Spinal cord (tissue), 10 donors: ENCODE measurements around the gene MTA1. TPM values are rescaled to one million over a fixed set of nuclear protein-coding genes. Genes with fewer than 3 reads are reported as not detected.

ENCODE experiments used
- DNase-seq, 6 donors: peaks; one replicate each; pipeline versions ENCODE4 v3.0.0 to v3.0.0-alpha.2; 2013 to 2015; ENCODE audit warnings: low spot score in 6 of 6, low read depth in 4 of 6
- H3K27ac ChIP-seq: one replicate; pipeline ENCODE4 v1.5.1; 2013; ENCODE audit warnings: low read depth, low read length, control low read depth
- H3K27me3 ChIP-seq: one replicate; pipeline ENCODE4 v1.6.1; 2013; ENCODE audit warnings: low read length; ENCODE audit not compliant: control insufficient read depth, insufficient read depth
- H3K36me3 ChIP-seq: one replicate; pipeline ENCODE4 v1.6.1; 2013; ENCODE audit warnings: low read length; ENCODE audit not compliant: control insufficient read depth, insufficient read depth
- H3K4me1 ChIP-seq: one replicate; pipeline ENCODE4 v1.6.1; 2013; ENCODE audit warnings: low read length; ENCODE audit not compliant: control insufficient read depth, insufficient read depth
- H3K4me3 ChIP-seq: one replicate; pipeline ENCODE4 v1.5.1; 2013; ENCODE audit warnings: low read depth, low read length, control low read depth
- H3K9me3 ChIP-seq: one replicate; pipeline ENCODE4 v1.6.1; 2013; ENCODE audit warnings: low read length; ENCODE audit not compliant: control insufficient read depth, insufficient read depth
- WGBS: methylation state at CpG from one replicate; pipeline ENCODE4 v1.1.5; 2013; ENCODE audit warnings: missing lambda C conversion rate; ENCODE audit not compliant: insufficient coverage; 5-methylcytosine and 5-hydroxymethylcytosine counted together
- polyA plus RNA-seq, 2 donors: library from polyadenylated mRNA; unstranded; fragments of 120-200 nt; gene quantifications; one replicate each; pipeline ENCODE4 v1.2.1, GENCODE V29; 2013; ENCODE audit not compliant: insufficient read length in 2 of 2
- total RNA-seq, 2 donors: library from RNA; depleted of rRNA in 1 of 2; stranded (reverse); fragments of 120-200 nt in 1 of 2; fragments of >200 nt in 1 of 2; gene quantifications; one replicate each; pipeline versions ENCODE4 v1.2.3 to v1.2.4, GENCODE V29; 2013 to 2014
- donor health status: healthy.

MTA1 gene
- total and polyA plus RNA-seq, 4 donors = 40.9 to 202 (median 126) TPM

DNA sequence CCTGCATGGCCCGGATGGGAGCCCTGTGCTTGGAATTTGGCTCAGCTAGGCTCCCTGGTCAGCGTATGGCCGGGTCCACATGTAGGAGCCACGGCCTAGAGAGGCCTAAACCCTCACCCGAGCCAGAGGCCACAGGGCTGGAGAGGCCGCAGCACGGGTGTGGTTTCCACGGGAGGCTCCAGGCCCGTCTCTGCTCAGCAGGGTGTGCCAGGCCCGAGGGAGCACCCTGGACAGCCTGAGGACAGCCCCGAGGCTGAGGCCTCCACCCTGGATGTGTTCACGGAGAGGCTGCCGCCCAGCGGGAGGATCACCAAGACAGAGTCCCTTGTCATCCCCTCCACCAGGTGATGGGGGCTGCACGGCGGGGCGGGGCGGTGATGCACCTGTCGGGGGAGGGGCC lies 38.9 kb upstream of the MTA1 start:
- H3K4me3 ChIP-seq = no peak overlapping the region
- no peak for DNase-seq
- H3K27me3 ChIP-seq = no peaks in the 10 kb centered on the region
- 95% methylated on average over 19 of the region's 19 CpGs for WGBS
- H3K9me3 ChIP-seq = no peaks in the 10 kb centered on the region
- peaks cover 99% of the 10 kb centered on the region for H3K36me3 ChIP-seq
- no peak overlapping the region for H3K27ac ChIP-seq
- no peaks in the 10 kb centered on the region for H3K4me1 ChIP-seq

DNA sequence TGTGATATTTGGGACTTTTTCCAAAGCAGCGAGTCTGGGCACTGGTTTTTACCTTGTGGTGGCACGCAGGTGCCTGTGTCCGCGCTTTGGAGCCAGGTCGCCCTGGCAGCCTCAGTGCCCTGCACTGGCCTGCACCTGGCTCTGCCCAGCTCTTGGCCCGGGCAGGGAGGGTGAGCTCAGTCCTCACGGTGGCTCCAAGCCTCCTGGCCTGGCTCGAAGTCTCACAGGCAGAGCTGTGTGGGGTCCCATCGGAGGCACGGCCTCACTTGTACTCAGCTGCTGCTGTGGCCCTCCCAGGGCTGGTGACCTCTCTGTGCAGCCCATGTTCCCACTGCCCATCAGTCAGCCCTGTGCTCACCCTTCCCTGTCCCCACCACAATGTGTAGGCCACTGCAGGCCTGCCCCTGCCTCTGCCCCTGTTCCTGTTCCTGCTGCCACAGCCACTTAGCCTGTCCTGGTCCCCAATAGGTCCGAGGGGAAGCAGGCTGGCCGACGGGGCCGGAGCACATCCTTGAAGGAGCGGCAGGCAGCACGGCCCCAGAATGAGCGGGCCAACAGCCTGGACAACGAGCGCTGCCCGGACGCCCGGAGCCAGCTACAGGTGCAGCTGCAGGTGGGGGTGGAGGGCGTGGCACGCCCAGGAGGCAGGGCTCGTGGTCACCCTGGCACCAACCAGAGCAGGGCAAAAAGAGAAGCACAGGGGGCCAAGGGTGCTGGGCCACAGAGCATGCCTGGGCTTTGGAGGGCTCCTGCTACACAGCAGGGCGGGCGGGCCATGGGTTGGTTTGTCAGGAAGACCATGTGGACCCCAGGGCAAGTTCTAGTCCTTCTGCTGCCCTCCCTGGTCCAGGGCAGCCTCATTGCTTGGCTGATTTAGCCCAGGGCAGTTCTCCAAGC lies 37.9 kb upstream of the MTA1 start:
- H3K27ac ChIP-seq = no peak overlapping the region
- WGBS = 94% methylated on average over 27 of the region's 27 CpGs
- H3K27me3 ChIP-seq = no peaks in the 10 kb centered on the region
- H3K9me3 ChIP-seq = no peaks in the 10 kb centered on the region
- DNase-seq = no peak
- peaks cover 99% of the 10 kb centered on the region for H3K36me3 ChIP-seq
- H3K4me1 ChIP-seq = no peaks in the 10 kb centered on the region
- no peak overlapping the region for H3K4me3 ChIP-seq

DNA sequence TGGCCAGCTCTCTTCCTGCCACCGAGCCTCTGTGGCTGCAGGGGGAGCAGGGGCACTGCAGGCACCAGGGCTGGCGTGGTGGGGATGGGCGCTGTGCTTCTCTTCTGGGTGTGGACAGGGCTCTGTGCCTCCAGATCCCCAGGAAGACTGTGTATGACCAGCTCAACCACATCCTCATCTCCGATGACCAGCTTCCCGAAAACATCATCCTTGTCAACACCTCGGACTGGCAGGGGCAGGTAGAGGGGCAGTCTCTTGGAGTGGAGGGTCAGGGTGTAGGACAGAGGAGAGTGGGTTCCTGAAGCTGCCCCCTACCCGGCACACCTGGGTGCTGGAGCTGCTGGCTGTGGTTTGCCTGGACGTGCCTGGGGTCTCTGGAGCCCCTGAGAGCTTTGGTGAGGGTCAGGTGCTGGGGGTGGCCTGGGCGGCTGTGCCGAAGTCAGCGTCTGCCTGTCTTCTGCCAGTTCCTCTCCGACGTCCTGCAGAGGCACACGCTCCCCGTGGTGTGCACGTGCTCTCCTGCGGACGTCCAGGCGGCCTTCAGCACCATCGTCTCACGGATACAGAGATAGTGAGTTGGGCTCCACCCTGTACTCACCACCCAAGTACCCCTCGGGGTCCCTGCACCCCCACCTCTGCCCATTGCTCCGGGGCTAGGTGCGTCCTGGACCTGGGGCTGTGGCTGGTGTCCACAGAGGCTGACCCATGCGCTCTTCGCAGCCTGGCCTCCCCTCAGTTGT lies 37.1 kb upstream of the MTA1 start:
- Histone ChIP-seq H3K27me3 (no peaks in the 10 kb centered on the region), H3K27ac (no peak overlapping the region), H3K4me1 (no peaks in the 10 kb centered on the region), H3K9me3 (no peaks in the 10 kb centered on the region), H3K4me3 (no peak overlapping the region), H3K36me3 (peaks cover 99% of the 10 kb centered on the region)
- no peak for DNase-seq
- 96% methylated on average over 20 of the region's 26 CpGs for WGBS

DNA sequence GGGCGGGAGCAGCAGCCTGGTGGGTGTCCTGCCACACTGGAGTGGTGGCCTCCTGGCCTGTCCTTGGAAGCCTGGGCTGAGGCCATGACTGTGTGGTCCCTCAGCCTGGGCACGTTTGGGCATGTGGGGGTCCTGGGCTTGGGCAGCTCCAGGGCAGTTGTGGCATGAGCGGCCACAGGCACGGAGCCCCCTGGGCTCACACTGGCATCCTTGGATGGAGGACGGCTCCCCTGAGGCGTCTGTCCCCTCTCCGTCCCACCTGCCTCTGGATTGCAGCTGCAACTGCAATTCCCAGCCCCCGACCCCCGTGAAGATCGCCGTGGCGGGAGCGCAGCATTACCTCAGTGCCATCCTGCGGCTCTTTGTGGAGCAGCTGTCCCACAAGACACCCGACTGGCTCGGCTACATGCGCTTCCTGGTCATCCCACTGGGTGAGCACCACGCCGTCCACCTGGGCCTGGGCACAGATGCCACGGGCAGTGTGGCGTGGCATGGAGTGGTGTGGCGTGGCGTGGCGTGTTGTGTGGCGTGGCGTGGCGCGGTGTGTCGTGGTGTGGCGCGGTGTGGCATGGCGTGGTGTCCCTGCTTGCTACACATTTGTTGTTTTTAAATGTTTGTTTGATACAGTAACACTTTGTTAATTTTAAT lies 36.4 kb upstream of the MTA1 start:
- Histone ChIP-seq H3K36me3 (peaks cover 99% of the 10 kb centered on the region), H3K27me3 (no peaks in the 10 kb centered on the region), H3K27ac (no peak overlapping the region), H3K4me3 (no peak overlapping the region), H3K9me3 (no peaks in the 10 kb centered on the region), H3K4me1 (no peaks in the 10 kb centered on the region)
- no peak for DNase-seq
- WGBS = 97% methylated on average over 27 of the region's 32 CpGs

DNA sequence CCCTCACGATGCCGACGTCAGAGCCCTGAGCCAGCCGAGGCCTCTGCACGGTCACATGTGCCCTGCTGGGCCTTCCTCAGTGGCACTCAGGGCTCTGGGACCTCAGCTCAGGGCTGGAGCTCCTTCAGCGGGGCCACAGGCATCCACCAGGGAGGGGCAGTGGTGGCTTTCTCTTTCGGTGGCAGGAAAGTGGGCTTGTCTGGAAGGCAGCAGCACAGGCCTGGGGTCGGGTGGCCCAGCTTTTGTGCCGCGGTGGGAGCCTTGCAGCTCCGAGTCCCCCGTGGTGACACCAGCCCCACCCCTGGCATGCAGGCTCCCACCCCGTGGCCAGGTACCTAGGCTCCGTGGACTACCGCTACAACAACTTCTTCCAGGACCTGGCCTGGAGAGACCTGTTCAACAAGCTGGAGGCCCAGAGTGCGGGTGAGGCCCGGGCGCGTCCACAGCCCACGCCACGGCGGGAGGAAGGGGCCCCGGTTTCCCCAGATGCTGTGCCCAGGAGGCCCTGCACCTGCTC lies 35.5 kb upstream of the MTA1 start:
- Histone ChIP-seq H3K27ac (no peak overlapping the region), H3K4me3 (no peak overlapping the region), H3K27me3 (no peaks in the 10 kb centered on the region), H3K9me3 (no peaks in the 10 kb centered on the region), H3K4me1 (no peaks in the 10 kb centered on the region), H3K36me3 (peaks cover 99% of the 10 kb centered on the region)
- no peak for DNase-seq
- WGBS = 96% methylated on average over 22 of the region's 23 CpGs

DNA sequence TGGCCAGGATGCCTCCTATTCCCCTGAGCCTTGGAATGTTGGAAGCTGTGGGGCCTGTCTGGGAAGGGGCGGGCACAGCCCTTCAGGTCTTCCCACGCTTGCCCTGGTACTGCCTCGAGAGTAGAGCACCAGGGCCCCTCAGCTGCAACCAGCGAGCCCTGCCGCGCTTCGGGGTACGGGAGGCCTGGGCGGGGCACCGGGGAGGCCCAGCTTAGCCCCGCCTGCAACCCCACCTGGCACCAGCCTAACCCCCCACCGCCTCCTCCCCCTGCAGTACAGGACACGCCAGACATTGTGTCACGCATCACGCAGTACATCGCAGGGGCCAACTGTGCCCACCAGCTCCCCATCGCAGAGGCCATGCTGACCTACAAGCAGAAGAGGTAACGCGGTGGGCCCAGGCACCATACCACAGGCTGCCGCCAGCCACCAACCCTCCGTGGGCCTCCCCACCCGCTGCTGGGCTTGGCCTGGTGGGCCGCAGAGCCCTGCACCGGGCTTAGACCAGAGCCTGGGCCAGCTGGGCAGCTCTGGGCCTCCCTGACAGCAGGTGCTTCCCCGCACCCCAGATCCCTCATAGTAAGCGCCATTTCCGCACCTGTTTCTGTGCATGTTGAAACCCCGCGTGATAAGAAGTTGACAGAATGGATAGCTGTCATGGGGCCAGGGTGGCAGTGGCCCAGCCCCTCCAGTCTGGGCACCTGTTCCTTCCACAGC lies 34.9 kb upstream of the MTA1 start:
- Histone ChIP-seq H3K4me1 (peaks cover 6% of the 10 kb centered on the region), H3K27ac (no peak overlapping the region), H3K4me3 (no peak overlapping the region), H3K9me3 (no peaks in the 10 kb centered on the region), H3K27me3 (no peaks in the 10 kb centered on the region), H3K36me3 (peaks cover 99% of the 10 kb centered on the region)
- no peak for DNase-seq
- WGBS = 99% methylated on average over 29 of the region's 29 CpGs

DNA sequence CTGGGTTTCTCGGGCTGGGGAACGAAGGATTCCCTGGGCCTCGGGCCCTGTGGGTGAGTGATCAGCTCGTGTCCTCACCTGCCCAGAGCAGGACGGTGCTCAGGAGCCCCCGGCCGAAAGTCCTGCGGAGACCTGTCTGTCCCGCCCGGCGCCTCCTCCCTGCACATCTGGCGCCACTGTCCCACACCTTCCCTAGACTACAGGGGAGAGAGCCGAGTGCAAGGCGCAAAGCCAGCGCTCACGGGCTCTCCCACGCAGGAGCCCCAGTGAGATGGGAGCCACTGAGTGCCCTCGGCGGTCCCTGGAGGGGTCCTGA lies 34.3 kb upstream of the MTA1 start:
- no peak for DNase-seq
- no peak overlapping the region for H3K27ac ChIP-seq
- peaks cover 9% of the 10 kb centered on the region for H3K4me1 ChIP-seq
- H3K9me3 ChIP-seq = no peaks in the 10 kb centered on the region
- WGBS = 96% methylated on average over 18 of the region's 19 CpGs
- H3K27me3 ChIP-seq = no peaks in the 10 kb centered on the region
- no peak overlapping the region for H3K4me3 ChIP-seq
- peaks cover 99% of the 10 kb centered on the region for H3K36me3 ChIP-seq

DNA sequence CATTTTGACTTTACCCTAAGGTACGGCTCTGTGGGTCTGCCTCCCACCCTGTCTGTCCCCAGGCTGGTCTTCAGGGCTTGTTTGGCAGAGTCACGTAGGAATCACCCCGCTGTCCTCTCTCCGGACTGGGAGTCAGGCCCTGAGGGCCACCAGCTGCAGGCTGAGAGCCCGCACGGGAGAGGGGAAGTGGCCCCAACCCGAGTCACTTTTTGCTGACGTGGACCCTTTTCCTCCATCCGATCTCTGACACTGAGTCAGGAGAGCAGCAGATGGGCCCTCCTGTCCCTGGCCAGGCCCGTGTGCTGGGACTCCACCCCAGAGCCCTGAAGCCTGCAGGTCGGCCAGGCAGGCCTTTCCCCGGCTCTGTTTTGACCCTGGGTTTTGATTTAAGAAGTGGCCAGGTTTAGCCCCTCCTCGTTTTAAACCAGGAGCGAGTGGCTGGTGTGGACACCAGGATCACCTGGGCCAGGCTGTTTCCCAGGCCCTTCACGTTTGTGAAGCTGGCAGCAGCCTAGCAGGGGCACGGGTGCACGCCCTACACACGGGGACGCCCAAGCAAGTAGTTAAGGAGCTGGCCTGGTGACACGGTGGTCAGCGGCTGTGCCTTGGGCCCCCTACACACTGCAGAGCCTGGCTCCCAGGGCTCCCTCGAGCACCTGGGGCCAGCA lies 33.8 kb upstream of the MTA1 start:
- Histone ChIP-seq H3K4me1 (peaks cover 13% of the 10 kb centered on the region), H3K36me3 (peaks cover 99% of the 10 kb centered on the region), H3K27ac (no peak overlapping the region), H3K9me3 (no peaks in the 10 kb centered on the region), H3K27me3 (no peaks in the 10 kb centered on the region), H3K4me3 (no peak overlapping the region)
- no peak for DNase-seq
- WGBS = 94% methylated on average over 22 of the region's 22 CpGs
